ENCODE measurements around the gene ACBD3.

ACBD3 gene

DNA sequence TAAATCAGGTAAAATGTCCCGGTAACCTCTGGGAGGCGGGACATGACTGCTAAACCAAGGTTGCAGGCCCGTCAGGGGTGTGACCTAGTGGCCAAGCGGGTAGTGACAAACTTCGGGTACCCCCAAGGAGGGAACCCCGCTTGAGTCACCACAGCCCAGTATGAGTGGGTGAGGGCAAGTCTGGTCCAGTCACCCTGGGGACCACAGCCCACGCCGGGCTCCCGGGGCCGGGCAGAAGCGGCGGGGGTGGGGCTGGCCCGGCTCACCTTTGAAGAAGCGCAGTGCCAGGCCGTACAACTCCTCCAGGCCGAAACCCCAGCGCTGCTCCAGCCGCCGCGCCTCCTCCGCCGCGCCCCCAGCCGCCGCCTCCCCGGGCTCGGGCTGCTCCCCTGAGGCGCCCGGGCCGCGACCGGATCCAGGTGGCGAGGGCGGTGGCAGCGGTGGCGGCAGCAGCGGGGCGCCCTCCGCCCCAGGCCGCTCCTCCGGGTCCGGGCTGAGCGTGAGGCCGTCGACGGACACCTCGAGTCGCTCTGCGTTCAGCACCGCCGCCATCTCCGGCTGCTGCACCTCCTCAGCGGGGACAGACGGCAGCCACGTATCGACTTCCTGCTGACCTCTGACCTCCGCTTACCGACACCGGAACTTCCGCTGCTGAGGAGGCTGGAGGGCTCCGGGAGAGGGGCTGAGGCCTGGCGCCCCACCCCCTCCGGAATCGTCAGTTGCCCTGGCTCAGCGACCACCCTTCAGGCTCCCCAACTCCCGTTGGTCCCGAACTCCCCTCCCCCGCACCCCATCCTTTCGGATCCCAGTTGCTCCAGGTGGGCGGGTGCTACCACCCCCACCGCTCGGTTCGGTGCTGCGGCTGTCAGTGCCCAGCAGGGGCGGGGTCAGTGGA is at the start of gene ACBD3:
TSS of gene ACBD3 (minus strand) at position 618 of the 895 bp plus-strand sequence. CDS start at position 552, 66 bp downstream.
- FAIRE-seq, result peak; percentile 96

DNA sequence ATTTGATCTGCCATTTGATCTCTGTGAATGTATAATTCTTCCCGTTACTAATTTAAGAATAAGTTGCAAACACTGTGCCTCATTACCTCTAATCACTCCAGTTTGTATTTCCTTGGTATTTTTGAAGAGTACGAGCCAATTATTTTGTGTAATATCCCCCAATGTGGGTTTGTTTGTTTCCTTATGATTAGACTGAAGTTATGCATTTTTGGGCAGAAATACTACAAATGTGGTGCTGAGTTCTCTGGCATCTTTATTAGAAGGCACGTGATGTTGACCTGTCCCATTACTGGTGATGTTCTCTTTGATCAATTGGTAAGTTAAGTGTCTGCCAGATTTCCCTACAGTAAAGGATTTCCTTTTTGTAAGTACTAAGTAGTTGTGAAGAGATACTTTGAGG is 47.3 kb upstream of the ACBD3 start:
- DNase-seq (ENCODE audit: extremely low spot score, insufficient read length, low read depth) (no peak), FAIRE-seq (no peak)

More for the DNA sequence above, at the start of gene ACBD3:
- peak; percentile 87 for DNase-seq (ENCODE audit: extremely low spot score, insufficient read length, low read depth)

DNA sequence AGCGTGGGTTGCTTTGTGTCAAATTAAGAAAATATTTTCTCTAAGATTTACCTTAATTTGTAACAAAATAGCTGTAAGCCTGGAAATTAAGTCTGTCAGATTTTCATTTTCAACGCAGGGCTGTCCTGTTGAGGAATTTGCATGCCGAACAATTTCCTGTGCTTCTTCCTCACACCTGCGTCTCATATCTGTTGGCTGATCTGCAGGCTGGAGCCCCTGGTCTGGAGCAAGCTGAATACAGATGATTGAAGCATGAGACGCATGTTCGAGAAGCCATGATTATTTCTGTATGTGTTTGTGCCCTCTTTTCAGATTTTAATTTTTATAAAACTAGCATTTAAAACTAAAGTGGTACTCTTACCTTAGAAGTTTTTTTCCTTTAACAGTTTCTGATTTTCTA is 46.8 kb upstream of the ACBD3 start:
- DNase-seq (ENCODE audit: extremely low spot score, insufficient read length, low read depth), result no peak

DNA sequence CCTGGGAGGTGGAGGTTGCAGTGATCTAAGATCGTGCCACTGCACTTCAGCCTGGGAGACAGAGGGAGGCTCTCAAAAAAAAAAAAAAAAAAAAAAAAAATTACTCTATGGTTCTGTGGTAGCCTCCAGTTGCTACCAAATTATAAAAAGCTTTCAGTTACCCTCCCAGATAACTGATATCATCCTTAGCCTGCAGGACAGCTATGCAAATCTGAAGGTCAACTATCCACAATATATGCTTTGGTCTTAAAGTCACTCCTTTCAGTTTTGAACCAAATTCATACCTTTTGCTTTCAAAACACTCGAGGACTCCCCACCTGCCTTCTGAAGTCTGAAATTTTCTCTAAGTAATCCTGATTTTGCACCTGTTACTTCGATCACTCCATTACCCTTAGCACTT is 40.1 kb upstream of the ACBD3 start:
- no peak for FAIRE-seq
- no peak for DNase-seq (ENCODE audit: extremely low spot score, insufficient read length, low read depth)

More for the DNA sequence above, 46.8 kb upstream of the ACBD3 start:
- FAIRE-seq, result peak; percentile 42

DNA sequence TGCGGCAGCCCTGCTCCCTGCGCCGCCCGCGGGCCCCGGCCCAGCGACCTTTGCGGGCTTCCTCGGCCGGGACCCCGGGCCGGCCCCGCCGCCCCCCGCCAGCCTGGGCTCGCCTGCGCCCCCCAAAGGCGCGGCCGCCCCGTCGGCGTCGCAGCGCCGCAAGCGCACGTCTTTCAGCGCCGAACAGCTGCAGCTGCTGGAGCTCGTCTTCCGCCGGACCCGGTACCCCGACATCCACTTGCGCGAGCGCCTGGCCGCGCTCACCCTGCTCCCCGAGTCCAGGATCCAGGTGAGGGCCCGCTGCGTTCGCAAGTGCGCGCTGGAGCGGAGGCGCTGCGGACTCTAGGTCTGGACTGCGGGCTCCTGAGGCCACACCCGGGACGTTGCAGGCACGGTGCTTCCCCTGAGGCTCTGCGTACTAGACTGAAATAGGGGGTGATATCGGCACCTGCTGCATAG is 37.3 kb upstream of the ACBD3 start:
- peak; percentile 30 for DNase-seq (ENCODE audit: extremely low spot score, insufficient read length, low read depth)

DNA sequence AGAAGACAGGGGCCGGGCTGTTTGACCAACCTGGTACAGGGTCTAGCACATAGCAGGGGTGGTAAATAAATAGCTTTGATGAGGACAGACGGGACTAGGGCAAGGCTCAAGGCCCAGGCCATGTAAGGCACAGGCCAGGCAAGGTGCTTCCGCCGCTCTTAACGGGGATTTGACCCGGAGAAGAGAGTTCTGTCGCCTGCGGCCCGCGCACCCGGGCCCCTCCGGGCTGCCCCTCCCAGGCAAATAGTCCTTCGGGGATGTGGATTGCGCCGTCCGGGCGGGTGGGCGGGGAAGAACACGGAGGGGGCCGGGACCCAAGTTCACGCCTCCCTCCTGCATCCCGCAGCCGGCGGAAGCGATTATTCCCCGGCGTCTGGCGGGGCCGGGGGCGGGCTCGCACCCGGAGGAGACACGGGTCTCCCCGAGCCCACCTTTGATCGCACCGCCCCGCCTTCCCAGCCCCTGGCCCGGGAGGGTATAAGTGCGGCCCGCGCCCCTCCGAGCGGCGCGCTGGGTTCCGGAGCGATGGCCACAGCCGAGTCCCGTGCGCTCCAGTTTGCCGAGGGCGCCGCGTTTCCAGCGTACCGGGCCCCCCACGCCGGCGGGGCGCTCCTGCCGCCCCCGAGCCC is 36.7 kb upstream of the ACBD3 start, which contains the start of gene MIXL1:
TSS of gene MIXL1 (plus strand) at position 508 of the 629 bp plus-strand sequence. CDS start at position 526, 18 bp downstream.
- FAIRE-seq (no peak), DNase-seq (ENCODE audit: extremely low spot score, insufficient read length, low read depth) (no peak)

More for the DNA sequence above, 37.3 kb upstream of the ACBD3 start:
- peak; percentile 29 for FAIRE-seq

DNA sequence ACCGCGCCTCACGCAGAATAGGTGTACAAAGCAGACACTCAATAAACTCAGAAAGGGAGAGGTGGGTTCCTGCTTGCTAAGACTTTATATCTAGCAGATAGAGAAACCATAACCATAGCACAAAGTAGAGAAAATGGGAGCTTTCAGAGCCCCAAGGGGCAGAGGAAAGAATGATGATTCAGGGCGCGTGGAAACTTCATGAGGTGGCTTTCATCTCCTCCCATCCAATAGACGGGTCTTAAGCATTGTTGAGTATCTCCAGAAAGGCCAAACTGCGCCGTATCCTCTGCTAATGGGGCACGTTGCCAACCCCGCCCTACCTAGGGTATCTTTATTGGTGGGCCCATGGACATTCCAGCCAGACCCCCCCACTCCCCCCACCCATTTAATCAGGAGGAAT is 36.1 kb upstream of the ACBD3 start:
- DNase-seq (ENCODE audit: extremely low spot score, insufficient read length, low read depth) (no peak), FAIRE-seq (no peak)

DNA sequence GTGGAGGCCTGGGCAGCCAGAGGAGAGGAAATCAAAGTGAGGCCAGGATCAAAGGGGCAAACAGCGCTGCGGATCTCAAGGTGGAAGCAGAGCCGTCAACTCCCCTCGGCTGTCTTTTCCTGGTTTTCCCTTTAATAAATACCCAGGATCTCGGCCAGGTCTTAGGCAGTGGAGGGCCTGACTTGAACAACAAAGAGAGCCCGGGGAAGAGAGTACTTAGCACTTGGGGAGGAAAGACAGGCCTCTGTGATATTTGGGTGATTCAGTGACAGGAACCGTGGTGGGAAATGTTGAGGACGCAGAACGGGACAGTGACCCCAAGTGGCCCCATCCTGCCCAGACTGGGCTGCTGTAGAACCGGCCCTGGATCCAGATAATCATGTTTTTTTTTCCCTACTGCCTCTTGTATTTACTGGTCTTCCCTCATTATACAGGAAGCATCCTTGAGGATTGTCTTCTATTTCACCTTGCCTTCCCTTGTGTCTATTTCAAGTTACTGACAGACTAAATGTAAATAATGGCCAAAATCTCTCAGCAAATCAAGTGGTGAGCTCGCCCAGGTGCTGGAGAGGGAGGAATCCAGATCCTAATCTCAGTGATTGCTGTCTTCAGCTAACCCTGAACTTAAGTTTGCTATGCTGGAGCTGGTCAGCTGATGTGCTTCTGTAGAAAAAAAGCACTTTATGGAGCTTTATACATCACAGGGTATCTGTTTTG is 34.1 kb upstream of the ACBD3 start:
- DNase-seq (ENCODE audit: extremely low spot score, insufficient read length, low read depth) (no peak), FAIRE-seq (no peak)

DNA sequence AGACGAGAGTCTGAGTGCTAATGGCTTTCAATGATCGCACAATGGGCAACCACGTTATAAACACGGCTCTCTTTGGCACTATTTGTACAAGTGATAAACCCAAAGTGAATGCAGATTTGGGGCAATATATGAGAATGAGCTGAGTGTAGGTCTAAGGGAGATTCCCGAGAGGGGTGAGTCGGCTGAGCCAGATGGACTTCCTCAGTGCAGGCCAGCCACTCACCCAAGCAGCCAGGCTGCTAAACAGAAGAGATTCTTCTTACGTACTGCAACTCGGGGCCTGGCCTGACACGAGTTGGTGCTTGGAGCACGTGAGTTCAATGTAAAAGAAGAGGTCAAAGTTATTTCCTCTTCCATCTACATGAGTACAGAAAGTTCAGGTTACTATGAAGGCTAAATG is 30.7 kb upstream of the ACBD3 start:
- no peak for FAIRE-seq
- no peak for DNase-seq (ENCODE audit: extremely low spot score, insufficient read length, low read depth)

DNA sequence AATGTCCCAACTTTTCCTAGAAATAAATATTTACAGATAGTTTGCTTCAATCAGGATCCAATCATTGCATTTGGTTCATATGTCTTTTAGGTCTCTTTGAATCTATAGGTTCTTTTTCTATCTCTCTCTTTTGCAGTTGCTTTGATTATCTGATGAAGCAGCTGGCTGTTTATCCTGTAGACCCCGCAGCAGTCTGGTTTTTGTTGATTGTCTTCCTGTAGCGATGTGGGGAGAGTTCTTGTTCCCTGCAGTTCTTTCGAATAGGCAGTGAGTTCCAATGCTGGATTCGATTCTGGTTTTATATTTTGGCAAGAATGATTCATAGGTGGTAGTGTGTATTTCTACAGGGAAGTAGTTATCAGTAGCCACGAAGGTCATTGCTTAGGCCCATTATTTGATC is 29.5 kb upstream of the ACBD3 start:
- DNase-seq (ENCODE audit: extremely low spot score, insufficient read length, low read depth), result no peak
- FAIRE-seq, result no peak

DNA sequence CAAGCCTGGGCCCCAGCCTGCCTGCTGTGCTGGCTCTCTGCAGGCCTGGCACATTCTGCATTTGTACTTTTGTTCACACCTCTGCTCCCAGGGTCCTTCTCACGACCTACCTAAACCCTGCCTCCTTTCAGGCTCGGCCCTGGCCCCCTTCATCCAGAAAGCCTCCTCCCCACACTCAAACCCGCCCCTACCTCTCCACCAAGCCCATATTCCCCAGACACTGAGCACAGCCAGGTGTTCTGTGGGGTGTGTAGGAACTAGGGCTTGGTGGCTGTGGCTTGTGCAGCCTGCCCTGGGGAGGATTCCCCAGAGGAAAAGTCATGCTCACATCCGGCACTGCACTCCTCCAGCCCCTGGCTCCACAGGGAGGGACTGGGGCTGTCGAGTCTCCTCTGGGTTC is 28.7 kb upstream of the ACBD3 start:
- no peak for FAIRE-seq

DNA sequence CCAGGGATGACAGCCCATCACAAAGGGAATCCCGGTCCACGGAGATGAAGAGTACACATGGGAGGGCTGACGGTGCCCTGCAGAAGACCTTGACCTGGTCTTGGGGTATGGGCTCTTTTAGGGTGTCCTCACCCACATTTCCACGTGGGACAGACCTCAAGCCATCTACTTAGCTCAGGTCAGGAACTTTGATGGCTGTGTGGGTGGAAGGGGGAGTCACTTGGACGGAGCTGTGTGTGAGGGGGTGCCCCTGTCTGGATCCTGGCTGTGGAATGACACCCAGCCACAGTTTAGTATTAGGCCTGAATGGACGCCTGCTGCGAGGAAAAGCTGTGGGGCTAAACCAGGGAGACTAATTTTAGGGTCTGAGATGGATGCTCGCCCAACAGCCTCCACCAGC is 26.0 kb upstream of the ACBD3 start:
- DNase-seq (ENCODE audit: extremely low spot score, insufficient read length, low read depth) (no peak), FAIRE-seq (no peak)

More for the DNA sequence above, 28.7 kb upstream of the ACBD3 start:
- DNase-seq (ENCODE audit: extremely low spot score, insufficient read length, low read depth), result no peak

DNA sequence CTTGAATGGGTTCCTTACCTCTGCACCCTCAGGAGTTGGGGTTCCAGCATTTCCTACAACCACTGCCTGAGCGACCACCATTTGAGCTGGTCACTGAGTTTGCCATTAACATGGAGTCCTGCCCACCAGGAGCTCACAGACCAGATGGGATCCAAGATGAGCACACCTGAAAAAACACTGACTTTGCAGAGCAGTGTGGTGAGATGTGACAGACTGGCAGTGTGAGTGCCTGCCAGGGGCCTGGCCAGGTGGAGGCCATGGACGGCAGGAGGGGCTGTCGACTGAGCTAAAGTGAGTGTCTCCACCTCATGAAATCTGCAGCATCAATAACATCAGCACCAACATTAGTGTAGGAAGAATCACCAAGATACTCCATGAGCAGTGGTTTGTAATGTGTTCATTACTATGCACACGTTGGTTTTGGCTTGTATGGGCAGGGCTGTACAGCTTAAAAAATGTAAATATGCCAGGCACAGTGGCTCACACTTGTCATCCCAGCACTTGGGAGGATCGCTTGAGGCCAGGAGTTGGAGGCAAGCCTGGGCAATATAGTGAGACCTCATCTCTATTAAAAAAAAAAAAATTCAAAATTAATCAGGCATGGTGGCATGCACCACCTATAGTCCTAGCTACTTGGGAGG is 24.8 kb upstream of the ACBD3 start:
- no peak for DNase-seq (ENCODE audit: extremely low spot score, insufficient read length, low read depth)
- no peak for FAIRE-seq

DNA sequence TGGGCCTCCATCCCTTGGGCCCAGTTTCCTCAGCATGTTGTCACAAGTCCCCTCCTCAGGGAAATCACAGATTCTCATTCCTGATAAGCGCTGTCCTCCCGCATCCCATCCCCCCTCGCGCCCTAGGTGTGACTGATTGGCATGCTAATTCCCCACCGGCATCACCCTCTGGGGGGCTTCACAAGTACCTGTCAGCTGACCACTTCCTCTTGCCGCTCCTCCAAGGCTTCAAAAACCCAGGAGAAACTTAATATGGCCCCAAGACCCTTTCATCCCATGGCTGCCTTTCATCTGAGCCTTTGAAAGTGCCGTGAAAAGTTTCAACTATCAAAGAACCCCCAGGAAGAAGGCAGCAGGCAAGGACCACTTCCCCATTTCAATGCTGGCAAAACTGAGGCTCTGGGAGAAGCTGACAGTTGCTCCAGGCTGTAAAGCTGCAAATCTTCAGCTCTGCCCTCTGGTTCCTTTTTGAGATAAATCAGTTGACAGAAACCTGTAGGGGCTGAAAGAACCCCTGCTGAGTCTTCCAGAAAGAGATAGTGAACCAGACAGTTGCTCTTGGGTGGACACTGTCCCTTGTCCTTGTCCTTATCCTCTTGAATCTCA is 24.1 kb upstream of the ACBD3 start:
- DNase-seq (ENCODE audit: extremely low spot score, insufficient read length, low read depth) (no peak), FAIRE-seq (no peak)

DNA sequence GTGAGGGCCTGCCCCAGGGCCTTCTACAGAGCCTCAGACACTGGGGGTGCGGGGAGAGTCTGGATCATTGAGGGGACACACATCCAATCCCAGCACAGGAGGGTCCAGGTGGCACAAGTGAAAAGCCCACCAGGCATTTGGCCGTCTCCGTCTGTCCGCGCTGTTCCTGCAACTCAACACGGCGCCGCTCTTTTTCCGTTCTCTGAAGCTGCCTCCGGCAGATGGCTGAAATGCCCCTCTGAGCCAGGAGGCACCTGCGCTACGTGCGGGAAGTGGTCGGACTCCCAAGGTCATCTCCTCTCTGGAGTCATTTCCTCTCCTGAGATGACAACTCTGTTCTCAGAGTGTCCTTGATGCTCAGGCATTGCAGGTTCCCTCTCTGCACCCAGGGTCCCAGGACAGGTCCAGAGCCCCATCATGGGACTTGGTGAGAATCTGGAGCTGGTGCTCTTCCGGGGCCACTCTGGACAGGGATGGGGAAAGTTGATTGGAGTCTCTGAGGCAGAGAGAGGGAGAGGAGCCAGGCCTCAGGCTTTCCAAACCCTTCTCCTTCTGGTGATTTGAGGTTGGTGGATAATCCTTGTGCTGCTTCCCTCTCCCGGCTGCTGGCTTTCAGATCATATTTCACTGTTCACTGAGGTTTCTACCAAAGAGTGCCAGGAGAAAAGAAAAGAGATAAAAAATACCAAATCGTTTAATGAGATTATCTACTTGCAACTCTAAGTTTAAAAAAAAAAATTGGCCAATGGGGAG is 22.9 kb upstream of the ACBD3 start:
- FAIRE-seq (no peak), DNase-seq (ENCODE audit: extremely low spot score, insufficient read length, low read depth) (no peak)

DNA sequence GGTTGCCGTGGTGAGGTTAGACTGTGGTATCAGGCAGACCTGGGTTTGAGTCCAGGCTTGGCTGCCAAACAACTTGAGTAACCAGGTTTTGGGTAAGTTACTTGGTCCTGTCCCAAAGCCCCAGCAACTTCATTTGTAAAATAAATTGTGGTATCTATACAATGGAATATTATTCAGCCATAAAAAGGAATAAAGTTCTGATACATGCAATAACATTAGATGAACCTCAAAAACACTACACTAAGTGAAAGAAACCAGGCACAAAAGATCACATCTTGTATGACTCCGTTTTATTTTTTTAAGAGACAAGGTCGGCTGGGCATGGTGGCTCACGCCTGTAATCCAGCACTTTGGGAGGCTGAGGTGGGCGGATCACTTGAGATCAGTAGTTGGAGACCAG is 20.5 kb upstream of the ACBD3 start:
- FAIRE-seq (no peak), DNase-seq (ENCODE audit: extremely low spot score, insufficient read length, low read depth) (no peak)

DNA sequence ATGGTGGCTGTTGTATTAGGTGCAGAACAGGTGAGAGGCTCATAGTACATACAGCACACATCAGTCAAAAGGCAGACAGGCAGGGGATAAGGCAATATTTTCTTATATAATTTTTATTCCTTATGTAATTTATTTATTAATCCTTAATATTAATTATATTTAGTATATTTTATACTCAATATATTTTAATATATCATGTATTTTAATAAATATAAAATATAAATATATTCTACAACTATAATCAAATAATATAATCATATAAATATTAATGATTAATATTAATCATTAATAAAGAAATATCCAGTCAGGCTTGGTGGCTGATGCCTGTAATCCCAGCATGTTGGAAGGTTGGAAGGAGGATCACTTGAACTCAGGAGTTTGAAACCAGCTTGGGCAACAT is 17.7 kb upstream of the ACBD3 start:
- DNase-seq (ENCODE audit: extremely low spot score, insufficient read length, low read depth), result no peak
- FAIRE-seq, result no peak

DNA sequence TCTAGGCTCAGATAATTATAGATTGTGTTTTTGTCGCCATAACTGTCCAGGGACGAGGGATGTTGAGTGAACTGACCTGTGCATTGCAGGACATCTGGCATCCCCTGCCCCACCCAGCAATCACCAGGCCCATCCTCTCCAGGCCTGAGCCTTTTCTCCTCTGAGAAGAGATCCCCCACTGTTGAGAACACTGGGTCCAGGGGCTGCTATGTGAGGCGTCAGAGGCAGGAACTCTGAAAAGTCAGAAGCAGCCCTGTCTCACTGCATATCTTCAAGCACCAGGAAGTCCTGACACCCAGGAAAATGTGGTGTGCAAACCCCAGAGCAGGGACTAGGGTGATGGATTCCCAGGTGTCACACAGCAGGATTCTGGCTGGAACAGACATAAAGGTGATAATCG is 17.1 kb upstream of the ACBD3 start:
- DNase-seq (ENCODE audit: extremely low spot score, insufficient read length, low read depth), result no peak
- no peak for FAIRE-seq

DNA sequence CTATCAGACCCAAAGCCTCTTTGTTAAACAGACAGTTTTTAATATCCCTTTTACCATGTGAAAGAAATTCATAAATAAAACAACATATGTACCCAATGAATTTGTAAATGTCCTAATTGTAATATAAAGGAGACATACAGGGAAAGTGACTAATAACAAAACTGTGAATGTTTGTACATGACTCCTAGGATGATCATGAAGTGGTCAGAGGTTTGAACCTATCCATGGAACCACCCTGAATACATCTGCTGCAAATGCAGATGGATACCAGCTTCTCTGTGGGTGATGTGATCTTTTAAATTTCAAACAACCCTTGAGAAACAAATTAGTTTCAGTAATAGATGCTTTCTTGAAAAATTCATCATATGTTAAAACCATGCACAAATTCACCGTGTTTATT is 16.7 kb upstream of the ACBD3 start:
- no peak for DNase-seq (ENCODE audit: extremely low spot score, insufficient read length, low read depth)
- FAIRE-seq, result no peak
